Subcutaneous adipose tissue (tissue), 4 donors: ENCODE data around the gene EPHB4. TPM values are rescaled to one million over a fixed set of nuclear protein-coding genes. Genes with fewer than 3 reads are reported as not detected.

ENCODE experiments used
- total RNA-seq, 4 donors: library from RNA; depleted of rRNA; stranded (reverse); fragments of >200 nt; gene quantifications; one replicate each; pipeline ENCODE4 v1.1.0, GENCODE V29; 2016
- TF ChIP-seq, protein P1 (sequence below): fragments of 450-650 bp; IDR thresholded peaks from one replicate; pipeline ENCODE4 v1.5.1; 2016; ENCODE audit warnings: low read depth, mild to moderate bottlenecking, control low read depth, antibody characterized with exemption, moderate library complexity

The EPHB4 gene
- total RNA-seq, 4 donors from 2014 or later: 9.5 to 53.7 (median 14.7) TPM

DNA sequence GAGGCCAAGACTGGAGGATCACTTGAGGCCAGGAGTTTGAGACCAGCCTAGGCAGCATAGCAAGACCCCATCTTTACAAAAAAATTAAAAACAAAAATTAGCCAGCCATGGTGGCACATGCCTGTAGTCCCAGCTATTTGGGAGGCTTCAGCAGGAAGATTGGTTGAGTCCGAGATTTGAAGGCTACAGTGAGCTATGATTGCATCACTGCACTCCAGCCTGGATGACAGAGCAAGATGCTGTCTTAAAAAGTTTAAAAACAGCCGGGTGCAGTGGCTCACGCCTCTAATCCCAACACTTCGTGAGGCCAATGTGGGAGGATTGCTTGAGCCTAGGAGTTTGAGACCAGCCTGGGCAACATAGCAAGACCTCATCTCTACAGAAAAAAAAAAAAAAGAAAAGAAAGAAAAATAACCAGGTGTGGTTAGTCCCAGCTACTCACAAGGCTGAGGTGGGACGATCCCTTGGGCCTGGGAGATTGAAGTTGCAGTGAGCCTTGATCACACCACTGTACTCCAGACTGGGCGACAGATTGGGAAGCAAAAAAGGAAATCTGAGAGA is 49.2 kb downstream of the EPHB4 start:
- TF ChIP-seq, protein P1, sequence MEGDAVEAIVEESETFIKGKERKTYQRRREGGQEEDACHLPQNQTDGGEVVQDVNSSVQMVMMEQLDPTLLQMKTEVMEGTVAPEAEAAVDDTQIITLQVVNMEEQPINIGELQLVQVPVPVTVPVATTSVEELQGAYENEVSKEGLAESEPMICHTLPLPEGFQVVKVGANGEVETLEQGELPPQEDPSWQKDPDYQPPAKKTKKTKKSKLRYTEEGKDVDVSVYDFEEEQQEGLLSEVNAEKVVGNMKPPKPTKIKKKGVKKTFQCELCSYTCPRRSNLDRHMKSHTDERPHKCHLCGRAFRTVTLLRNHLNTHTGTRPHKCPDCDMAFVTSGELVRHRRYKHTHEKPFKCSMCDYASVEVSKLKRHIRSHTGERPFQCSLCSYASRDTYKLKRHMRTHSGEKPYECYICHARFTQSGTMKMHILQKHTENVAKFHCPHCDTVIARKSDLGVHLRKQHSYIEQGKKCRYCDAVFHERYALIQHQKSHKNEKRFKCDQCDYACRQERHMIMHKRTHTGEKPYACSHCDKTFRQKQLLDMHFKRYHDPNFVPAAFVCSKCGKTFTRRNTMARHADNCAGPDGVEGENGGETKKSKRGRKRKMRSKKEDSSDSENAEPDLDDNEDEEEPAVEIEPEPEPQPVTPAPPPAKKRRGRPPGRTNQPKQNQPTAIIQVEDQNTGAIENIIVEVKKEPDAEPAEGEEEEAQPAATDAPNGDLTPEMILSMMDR: no peak

DNA sequence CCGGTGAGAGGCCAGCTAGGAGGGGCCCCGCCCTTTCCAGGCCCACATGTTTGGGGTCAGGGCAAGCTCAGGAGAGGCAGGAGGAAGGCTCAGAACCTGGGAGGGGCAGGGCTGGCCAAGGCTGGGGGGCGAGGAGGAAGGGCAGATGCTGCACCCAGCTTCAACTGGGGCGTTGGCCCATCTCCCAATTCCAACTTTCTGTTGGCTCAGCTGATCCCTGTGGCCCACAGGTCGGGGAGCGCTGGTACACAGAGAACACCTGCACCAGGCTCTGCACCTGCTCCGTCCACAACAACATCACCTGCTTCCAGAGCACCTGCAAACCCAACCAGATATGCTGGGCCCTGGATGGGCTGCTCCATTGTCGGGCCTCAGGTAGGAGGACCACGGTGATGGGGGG is 53.8 kb downstream of the EPHB4 start:
- TF ChIP-seq, protein P1: no peak

DNA sequence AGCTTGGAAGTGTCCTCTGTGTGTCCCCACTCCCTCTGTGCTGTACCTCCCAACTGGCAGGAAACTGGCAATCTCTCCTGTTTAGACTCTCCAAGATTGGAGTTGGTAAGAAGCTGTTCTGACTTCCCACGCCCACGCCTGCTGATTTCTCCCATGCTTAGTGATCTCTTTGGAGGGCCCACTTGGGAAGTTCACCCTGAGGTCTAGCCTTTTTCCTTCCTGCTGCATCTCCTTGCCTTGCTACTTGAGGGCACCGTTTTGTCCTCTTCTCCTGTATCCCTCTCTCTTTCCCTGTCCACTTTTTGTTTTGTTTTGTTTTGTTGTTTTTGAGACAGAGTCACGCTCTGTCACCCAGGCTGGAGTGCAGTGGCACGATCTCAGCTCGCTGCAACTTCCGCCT is 58.5 kb downstream of the EPHB4 start:
- TF ChIP-seq, protein P1: no peak

DNA sequence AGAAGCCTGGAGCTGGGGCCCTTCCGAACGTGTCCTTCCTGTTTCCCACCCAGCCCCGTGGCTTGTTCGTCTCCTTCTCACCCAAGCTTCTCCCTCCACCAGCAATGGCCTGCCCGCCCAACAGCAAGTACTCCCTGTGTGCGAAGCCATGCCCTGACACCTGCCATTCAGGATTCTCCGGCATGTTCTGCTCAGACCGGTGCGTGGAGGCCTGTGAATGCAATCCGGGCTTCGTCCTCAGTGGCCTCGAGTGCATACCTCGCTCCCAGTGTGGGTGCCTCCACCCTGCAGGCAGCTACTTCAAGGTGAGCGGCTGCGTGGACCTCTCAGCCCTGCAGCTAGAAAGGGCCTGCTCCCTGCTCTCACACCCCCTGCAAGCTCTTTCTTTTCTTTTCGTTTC is 62.1 kb downstream of the EPHB4 start:
- TF ChIP-seq, protein P1: no peak

DNA sequence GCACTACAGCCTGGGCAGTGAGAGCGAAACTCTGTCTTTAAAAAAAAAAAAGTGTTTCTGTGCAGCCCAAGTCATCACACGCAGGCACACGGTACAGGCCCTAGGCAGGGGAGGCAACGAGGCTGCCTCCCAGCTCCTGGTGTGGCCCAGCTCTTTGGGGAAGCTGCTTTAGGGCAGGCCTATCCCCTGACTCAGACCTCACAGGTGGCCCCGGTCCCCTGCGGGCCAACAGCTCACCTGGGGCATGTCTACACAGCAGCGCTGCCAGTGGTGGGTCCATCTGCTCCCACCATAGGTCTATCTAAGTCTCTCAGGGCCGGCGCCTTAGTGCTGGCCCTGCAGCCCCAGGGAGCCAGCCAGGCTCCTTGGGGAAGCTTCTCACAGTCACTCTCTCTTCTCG is 62.5 kb downstream of the EPHB4 start:
- TF ChIP-seq, protein P1: no peak

DNA sequence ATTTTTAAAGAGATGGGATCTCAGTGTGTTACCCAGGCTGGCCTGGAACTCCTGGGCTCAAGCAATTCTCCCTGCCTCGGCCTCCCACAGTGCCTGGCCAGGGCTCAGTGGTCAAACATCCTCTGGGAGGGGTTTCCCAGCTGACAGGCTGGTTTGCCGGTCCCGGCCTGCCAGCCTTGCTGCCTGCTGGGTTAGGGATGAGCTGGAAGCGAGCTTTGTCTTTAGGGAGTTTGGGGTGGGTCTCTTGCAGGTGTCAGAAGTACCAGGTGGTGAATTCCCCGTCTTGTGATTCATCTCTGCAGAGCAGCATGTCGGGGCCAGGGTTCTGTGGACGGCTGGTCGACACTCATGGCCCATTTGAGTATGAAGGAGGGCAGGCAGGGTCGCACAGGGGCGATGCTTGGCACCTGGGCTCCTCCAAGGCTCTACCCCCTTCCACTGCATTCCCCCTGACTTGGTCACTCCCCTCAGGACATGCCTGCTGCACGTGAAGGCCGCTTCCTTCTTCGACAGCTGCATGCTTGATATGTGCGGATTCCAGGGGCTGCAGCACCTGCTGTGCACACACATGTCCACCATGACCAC is 63.7 kb downstream of the EPHB4 start:
- TF ChIP-seq, protein P1: no peak

DNA sequence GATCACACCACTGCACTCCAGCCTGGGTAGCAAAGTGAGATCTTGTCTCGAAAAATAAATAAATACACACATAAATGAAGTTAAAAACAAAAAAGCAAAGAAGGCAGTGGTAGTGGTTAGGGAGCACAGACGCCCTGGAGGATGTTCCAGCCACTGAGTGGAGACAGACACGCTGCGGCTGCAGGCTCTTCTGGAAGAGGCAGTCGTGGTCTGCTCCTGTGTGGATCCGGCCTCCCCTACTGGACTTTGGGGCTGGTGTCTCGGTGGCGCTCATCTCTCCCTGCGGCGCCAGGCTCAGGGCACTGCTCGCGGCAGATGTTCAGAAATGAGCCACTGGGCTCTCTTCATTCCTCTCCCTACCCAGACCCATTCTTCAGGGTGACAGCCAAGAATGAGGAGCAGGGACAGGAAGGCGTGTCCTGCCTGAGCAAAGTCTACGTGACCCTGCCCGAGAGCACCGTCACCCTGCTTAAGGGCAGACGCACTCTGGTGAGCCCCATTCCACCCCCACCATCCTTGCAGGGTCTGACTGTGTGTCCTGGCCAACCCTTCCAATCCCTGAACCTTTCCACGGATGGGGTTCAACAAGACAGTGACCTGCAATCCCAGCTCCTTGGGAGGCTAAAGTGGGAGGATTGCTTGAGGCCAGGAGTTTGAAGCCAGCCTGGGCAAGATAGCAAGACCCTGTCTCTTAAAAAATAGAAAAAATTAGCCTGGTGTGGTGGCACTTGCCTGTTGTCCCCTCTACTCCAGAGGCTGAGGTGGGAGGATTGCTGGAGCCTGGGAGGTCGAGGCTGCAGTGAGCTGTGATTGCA is 67.8 kb downstream of the EPHB4 start:
- TF ChIP-seq, protein P1: no peak
